Kidney (tissue), 14 donors: Measurements from ENCODE around the gene NDRG2. TPM values are rescaled to one million over a fixed set of nuclear protein-coding genes. Genes with fewer than 3 reads are reported as not detected.

Experiments
- DNase-seq, 5 donors: peaks; one replicate each; pipeline ENCODE4 v3.0.0-alpha.2; 2013 to 2020
- FAIRE-seq: peaks from 2 replicates; lab custom pipeline; 2012; peaks lifted over from hg19 to GRCh38; lab: Jason Lieb, UNC
- H3K27ac ChIP-seq, 2 donors: one replicate each; pipeline ENCODE4 v1.7.0; 2013; ENCODE audit warnings: low read depth in 2 of 2, low read length in 2 of 2, inconsistent platforms in 1 of 2
- H3K27me3 ChIP-seq: one replicate; pipeline ENCODE4 v1.7.1; 2013; ENCODE audit warnings: low read length, inconsistent platforms; ENCODE audit not compliant: control insufficient read depth, insufficient read depth
- H3K36me3 ChIP-seq, 3 donors: one replicate each; pipeline versions ENCODE4 v1.7.0 to v1.7.1; 2013; ENCODE audit warnings: low read length in 3 of 3, control low read depth in 1 of 3, inconsistent platforms in 1 of 3; ENCODE audit not compliant: insufficient read depth in 3 of 3, control insufficient read depth in 2 of 3
- H3K4me1 ChIP-seq, 3 donors: one replicate each; pipeline versions ENCODE4 v1.7.0 to v1.7.1; 2013; ENCODE audit warnings: low read length in 3 of 3, inconsistent platforms in 1 of 3, low read depth in 1 of 3; ENCODE audit not compliant: control insufficient read depth in 2 of 3, insufficient read depth in 2 of 3
- H3K4me3 ChIP-seq, 3 donors: one replicate each; pipeline versions ENCODE4 v1.7.0 to v1.8.1; 2013; ENCODE audit warnings: low read length in 3 of 3, control low read depth in 1 of 3, inconsistent platforms in 1 of 3
- H3K9ac ChIP-seq, 3 donors: one replicate each; pipeline versions ENCODE4 v1.7.0 to v1.7.1; 2013; ENCODE audit warnings: low read length in 3 of 3, control low read depth in 1 of 3, inconsistent platforms in 1 of 3
- H3K9me3 ChIP-seq, 3 donors: one replicate each; pipeline versions ENCODE4 v1.7.0 to v1.7.1; 2013; ENCODE audit warnings: low read length in 3 of 3, control low read depth in 1 of 3, inconsistent platforms in 1 of 3; ENCODE audit not compliant: control insufficient read depth in 2 of 3, insufficient read depth in 1 of 3
- intact Hi-C: fragments of 100-400 bp; cut with DNase I; formaldehyde crosslinking; loops from one replicate; pipeline ENCODE4 v1.11.1; 2022
- polyA plus RNA-seq: library from polyadenylated mRNA; stranded (reverse); fragments of 350-450 nt; fragmentation: Illumina TruSeq; extraction: RNeasy Lipid Tissue Mini Kit (QIAGEN cat#74804); gene quantifications from one replicate; pipeline ENCODE4 v1.2.3, GENCODE V29; 2014; ENCODE audit warnings: low read depth, low replicate concordance; ENCODE audit not compliant: insufficient read depth
- total RNA-seq: library from RNA; stranded (reverse); fragmentation: NEBNext Ultra II Directional; extraction: Animal tissue kit (Norgen Biotek cat#: 25700); gene quantifications from one replicate; pipeline ENCODE4 v1.2.1, GENCODE V29; 2021
- TF ChIP-seq, protein P1 (sequence below): IDR thresholded peaks from 3 replicates; pipeline ENCODE4 v1.5.1; 2012; ENCODE audit warnings: mild to moderate bottlenecking, moderate library complexity, borderline replicate concordance; ENCODE audit not compliant: insufficient read depth; ENCODE audit errors: extremely low read depth
- donor health status: control.
- donor health status: control.
- donor health status: control.
- donor health status: control.
- donor health status: control.
- donor health status: DM: yes; HTN: yes; CAD: no.
- donor health status: Normal renal cell carcinoma (clear cell type).

The NDRG2 gene
- total and polyA plus RNA-seq, 2 donors from 2014 or later, result 86.2 to 209 TPM

DNA sequence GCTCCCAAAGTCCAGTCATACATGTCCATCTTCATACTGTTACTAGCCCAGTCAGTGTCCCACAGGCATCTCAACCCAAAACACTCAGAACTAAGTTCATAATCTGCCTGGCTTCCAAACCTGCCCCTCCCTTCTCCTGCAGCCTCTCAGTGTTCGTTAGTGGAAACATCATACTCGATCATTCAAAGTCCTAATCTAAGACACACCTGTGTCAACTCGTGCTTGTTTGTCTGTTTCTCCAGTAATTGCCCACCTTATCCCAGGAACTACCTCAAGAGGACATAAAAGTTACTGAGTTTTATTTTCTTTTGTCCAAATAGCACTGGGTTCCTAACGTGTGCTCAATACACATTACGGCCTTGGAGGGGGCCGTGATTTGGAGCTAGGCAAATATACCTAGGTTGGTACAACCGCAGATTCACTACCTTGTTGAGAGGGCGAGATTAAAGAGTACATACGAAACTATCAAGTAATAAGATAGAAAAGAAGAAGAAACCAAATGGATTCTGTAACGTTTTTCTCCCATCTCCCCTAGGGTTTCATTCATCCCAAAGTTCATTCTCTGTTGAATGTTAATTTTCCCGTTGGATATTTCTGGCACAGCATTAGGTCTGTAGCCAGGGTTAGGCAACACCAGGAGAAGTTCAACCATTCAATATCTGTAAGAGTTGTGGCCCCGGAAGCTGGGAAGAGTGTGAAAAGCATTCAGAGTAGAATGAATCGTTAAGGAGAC is 35.9 kb upstream of the NDRG2 start:
- H3K27ac ChIP-seq, result no peak overlapping the region
- TF ChIP-seq, protein P1, sequence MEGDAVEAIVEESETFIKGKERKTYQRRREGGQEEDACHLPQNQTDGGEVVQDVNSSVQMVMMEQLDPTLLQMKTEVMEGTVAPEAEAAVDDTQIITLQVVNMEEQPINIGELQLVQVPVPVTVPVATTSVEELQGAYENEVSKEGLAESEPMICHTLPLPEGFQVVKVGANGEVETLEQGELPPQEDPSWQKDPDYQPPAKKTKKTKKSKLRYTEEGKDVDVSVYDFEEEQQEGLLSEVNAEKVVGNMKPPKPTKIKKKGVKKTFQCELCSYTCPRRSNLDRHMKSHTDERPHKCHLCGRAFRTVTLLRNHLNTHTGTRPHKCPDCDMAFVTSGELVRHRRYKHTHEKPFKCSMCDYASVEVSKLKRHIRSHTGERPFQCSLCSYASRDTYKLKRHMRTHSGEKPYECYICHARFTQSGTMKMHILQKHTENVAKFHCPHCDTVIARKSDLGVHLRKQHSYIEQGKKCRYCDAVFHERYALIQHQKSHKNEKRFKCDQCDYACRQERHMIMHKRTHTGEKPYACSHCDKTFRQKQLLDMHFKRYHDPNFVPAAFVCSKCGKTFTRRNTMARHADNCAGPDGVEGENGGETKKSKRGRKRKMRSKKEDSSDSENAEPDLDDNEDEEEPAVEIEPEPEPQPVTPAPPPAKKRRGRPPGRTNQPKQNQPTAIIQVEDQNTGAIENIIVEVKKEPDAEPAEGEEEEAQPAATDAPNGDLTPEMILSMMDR, result no peak
- peaks cover 2 to 4% (median 3%) of the 10 kb centered on the region in 3 donors for H3K4me1 ChIP-seq
- H3K4me3 ChIP-seq, result no peak overlapping the region
- H3K27me3 ChIP-seq, result no peaks in the 10 kb centered on the region
- H3K9me3 ChIP-seq, result no peaks in the 10 kb centered on the region
- no peaks in the 10 kb centered on the region for H3K36me3 ChIP-seq
- intact Hi-C loops, result no loop called here
- no peak for DNase-seq
- no peak overlapping the region for H3K9ac ChIP-seq
- FAIRE-seq, result no peak

DNA sequence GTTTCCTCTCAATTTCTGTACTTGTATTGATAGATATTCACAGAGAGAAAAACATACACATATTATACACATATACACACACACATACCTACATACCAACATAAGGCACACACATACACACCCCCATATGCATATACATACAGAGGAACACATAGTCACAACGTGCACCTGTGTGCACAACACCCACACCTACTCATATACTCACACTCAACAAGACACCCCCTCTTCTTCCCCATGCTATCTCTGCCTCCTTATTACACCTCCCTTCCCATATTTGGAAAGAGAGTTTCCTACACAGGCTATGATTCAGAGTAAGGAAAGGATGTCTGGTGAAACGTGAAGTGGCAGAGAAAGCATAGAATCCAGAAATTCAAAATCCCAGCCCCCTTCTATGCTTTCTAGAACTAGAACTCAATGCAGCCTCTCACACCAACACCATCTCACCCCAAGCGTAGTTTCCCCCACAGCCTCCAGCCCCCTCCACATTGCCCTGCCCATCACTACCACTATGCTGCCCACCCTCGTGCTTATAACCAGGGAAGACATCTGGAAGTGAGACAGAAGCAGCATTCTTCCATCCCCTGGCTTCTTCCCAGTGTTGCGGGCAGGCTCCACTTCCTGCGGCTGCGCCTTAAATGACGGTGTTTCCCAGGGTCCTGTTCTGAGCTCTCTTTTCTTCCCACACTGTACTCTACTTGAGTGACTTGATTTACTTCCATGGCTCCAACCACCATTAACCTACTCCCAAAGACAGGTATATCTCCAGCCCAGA is 35.2 kb upstream of the NDRG2 start:
- no peak for DNase-seq
- Histone ChIP-seq H3K27ac (no peak overlapping the region), H3K27me3 (no peaks in the 10 kb centered on the region), H3K9ac (no peak overlapping the region), H3K9me3 (no peaks in the 10 kb centered on the region), H3K4me3 (no peak overlapping the region), H3K4me1 (peaks cover 4 to 10% (median 5%) of the 10 kb centered on the region in 3 donors), H3K36me3 (no peaks in the 10 kb centered on the region)
- no peak for FAIRE-seq
- intact Hi-C loops, result no loop called here
- TF ChIP-seq, protein P1, result no peak

DNA sequence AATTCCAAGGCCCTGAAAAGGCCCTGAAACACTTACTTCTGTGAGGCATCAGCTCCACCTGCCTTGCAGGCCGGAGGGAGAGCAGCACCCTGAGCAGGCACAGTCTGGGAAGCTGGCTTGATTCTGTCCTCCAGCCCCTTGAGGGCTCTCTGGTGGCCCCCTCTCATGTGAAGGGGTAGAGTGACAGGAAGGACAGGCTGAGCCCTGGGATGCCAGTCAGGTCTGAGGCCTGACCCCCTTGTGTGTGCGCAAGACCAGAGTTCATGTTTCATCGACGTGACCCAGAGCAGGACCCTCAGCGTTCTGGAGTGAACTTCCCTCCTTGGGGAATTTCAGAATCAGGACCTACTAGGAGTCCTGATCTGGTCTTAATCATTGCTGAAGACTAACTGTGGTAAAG is 34.0 kb upstream of the NDRG2 start:
- TF ChIP-seq, protein P1, result no peak
- no peak for FAIRE-seq
- Histone ChIP-seq H3K4me1 (peaks cover 4 to 17% (median 5%) of the 10 kb centered on the region in 3 donors), H3K9ac (no peak overlapping the region), H3K4me3 (no peak overlapping the region), H3K36me3 (no peaks in the 10 kb centered on the region), H3K27me3 (no peaks in the 10 kb centered on the region), H3K27ac (no peak overlapping the region), H3K9me3 (no peaks in the 10 kb centered on the region)
- intact Hi-C loops, result no loop called here
- DNase-seq, result no peak
